Tibial artery (tissue), 4 donors: ENCODE measurements around the gene L3HYPDH.
A peak's percentile ranks its signal among the peaks of the same experiment; 100 is the strongest.

Source experiments
- DNase-seq, 2 donors: peaks; one replicate each; pipeline ENCODE4 v3.0.0-alpha.2; 2019
- H3K27ac ChIP-seq, 2 donors: fragments of 200-600 bp; sonication (generic) in 1 of 2; 1 replicate in 1 of 2; 2 replicates in 1 of 2; pipeline ENCODE4 v1.5.1; 2018 to 2019; ENCODE audit warnings: mild to moderate bottlenecking in 1 of 2
- H3K27me3 ChIP-seq, 2 donors: fragments of 200-600 bp; sonication (generic) in 1 of 2; one replicate each; pipeline versions ENCODE4 v1.5.1 to v1.6.0; 2016 to 2019
- H3K36me3 ChIP-seq, 3 donors: fragments of 200-600 bp; sonication (generic) in 2 of 3; one replicate each; pipeline ENCODE4 v1.5.1; 2016 to 2019; ENCODE audit warnings: mild to moderate bottlenecking in 2 of 3
- H3K4me1 ChIP-seq, 4 donors: fragments of 200-600 bp; sonication (generic) in 2 of 4; 1 replicate in 3 of 4; 2 replicates in 1 of 4; pipeline ENCODE4 v1.5.1; 2016 to 2019
- H3K4me3 ChIP-seq, 2 donors: fragments of 200-600 bp; sonication (generic) in 1 of 2; 1 replicate in 1 of 2; 2 replicates in 1 of 2; pipeline ENCODE4 v1.5.1; 2018 to 2019; ENCODE audit warnings: mild to moderate bottlenecking in 2 of 2
- H3K9me3 ChIP-seq, 3 donors: fragments of 200-600 bp; sonication (generic) in 1 of 3; one replicate each; pipeline ENCODE4 v1.5.1; 2016 to 2019
- CTCF ChIP-seq, 2 experiments: fragments of 200-600 bp in 1 of 2; fragments of 450-650 bp in 1 of 2; IDR thresholded peaks; one replicate each; pipeline ENCODE4 v1.5.1; 2017 to 2019; ENCODE audit warnings: antibody characterized with exemption in 2 of 2, mild to moderate bottlenecking in 1 of 2, moderate library complexity in 1 of 2
- intact Hi-C: fragments of 100-400 bp; cut with DNase I; formaldehyde crosslinking; loops from one replicate; pipeline ENCODE4 v1.15.0; 2023; ENCODE audit warnings: low total_unique reads

L3HYPDH gene

GRCh38 chr14:59427653-59428580 lies 56.3 kb downstream of the L3HYPDH start:
- DNase-seq = peak; percentile 51 to 90
- Histone ChIP-seq H3K36me3 (no peaks in the 10 kb centered on the region), H3K4me1 (peaks cover 0 to 74% (median 24%) of the 10 kb centered on the region in 4 donors), H3K27ac (peak overlapping the region; percentile 72), H3K9me3 (no peaks in the 10 kb centered on the region), H3K27me3 (no peaks in the 10 kb centered on the region), H3K4me3 (no peak overlapping the region)
- intact Hi-C loops = loop anchor here (10.0 kb wide), 1 partner anchor 83 kb away; no protein-coding TSS in a partner anchor
- no peak for TF ChIP-seq CTCF (IDR thresholded peaks at IDR 0.05)

- TF ChIP-seq CTCF (IDR thresholded peaks at IDR 0.05) = no peak
- Histone ChIP-seq H3K36me3 (no peaks in the 10 kb centered on the region), H3K27ac (peak overlapping the region; percentile 59 to 72), H3K4me1 (peaks cover 0 to 77% (median 30%) of the 10 kb centered on the region in 4 donors), H3K9me3 (no peaks in the 10 kb centered on the region), H3K27me3 (no peaks in the 10 kb centered on the region), H3K4me3 (no peak overlapping the region)
- DNase-seq = no peak
- intact Hi-C loops = loop anchor here (10.0 kb wide), 1 partner anchor 81 kb away; no protein-coding TSS in a partner anchor
These were observed 58.8 kb downstream of the L3HYPDH start for GRCh38 chr14:59425322-59425935.

GRCh38 chr14:59424341-59425071 lies 59.7 kb downstream of the L3HYPDH start:
- Histone ChIP-seq H3K27me3 (no peaks in the 10 kb centered on the region), H3K4me3 (no peak overlapping the region), H3K36me3 (no peaks in the 10 kb centered on the region), H3K9me3 (no peaks in the 10 kb centered on the region), H3K4me1 (peaks cover 0 to 83% (median 33%) of the 10 kb centered on the region in 4 donors), H3K27ac (peak overlapping the region; percentile 59 to 72)
- no peak for DNase-seq
- intact Hi-C loops = loop anchor here (5.0 to 10.0 kb wide), 2 partner anchors 80 to 237 kb away; partner anchors contain the start of gene DAAM1
- no peak for TF ChIP-seq CTCF (IDR thresholded peaks at IDR 0.05)
